ENCODE measurements around the gene SEC24B. TPM values are rescaled to one million over a fixed set of nuclear protein-coding genes. Genes with fewer than 3 reads are reported as not detected.
A peak's percentile ranks its signal among the peaks of the same experiment; 100 is the strongest.

SEC24B gene
- total RNA-seq, 6 donors from 2014 or later: 17.4 to 38.8 (median 29.2) TPM

- H3K27ac ChIP-seq: no peak overlapping the region
- H3K36me3 ChIP-seq: no peaks in the 10 kb centered on the region
- ATAC-seq (ENCODE audit: low FRiP score in 2 of 2) (no peak), DNase-seq (no peak)
- H3K4me1 ChIP-seq: no peaks in the 10 kb centered on the region
- TF ChIP-seq CTCF (IDR thresholded peaks at IDR 0.05): no peak
- no peak for TF ChIP-seq POLR2AphosphoS5 (IDR thresholded peaks at IDR 0.05)
- no peak for TF ChIP-seq EP300 (IDR thresholded peaks at IDR 0.05)
- no peak for TF ChIP-seq POLR2A (IDR thresholded peaks at IDR 0.05)
- H3K27me3 ChIP-seq: no peaks in the 10 kb centered on the region
- no peak overlapping the region for H3K4me3 ChIP-seq
- no peaks in the 10 kb centered on the region for H3K9me3 ChIP-seq
- WGBS, 2 donors: 90 to 92% methylated on average over 9 of the region's 9 CpGs
These were observed 23.4 kb upstream of the SEC24B start for GRCh38 chr4:109410226-109410625.

GRCh38 chr4:109410776-109411175 lies 22.8 kb upstream of the SEC24B start:
- DNase-seq (no peak), ATAC-seq (ENCODE audit: low FRiP score in 2 of 2) (no peak)
- H3K27ac ChIP-seq: no peak overlapping the region
- no peaks in the 10 kb centered on the region for H3K9me3 ChIP-seq
- H3K4me1 ChIP-seq: no peaks in the 10 kb centered on the region
- no peaks in the 10 kb centered on the region for H3K36me3 ChIP-seq
- H3K4me3 ChIP-seq: no peak overlapping the region
- H3K27me3 ChIP-seq: no peaks in the 10 kb centered on the region
- 78 to 84% methylated on average over 3 of the region's 3 CpGs for WGBS, 2 donors
- no peak for TF ChIP-seq POLR2AphosphoS5 (IDR thresholded peaks at IDR 0.05)
- no peak for TF ChIP-seq POLR2A (IDR thresholded peaks at IDR 0.05)
- TF ChIP-seq EP300 (IDR thresholded peaks at IDR 0.05): no peak
- no peak for TF ChIP-seq CTCF (IDR thresholded peaks at IDR 0.05)

- H3K27ac ChIP-seq: no peak overlapping the region
- DNase-seq (no peak), ATAC-seq (ENCODE audit: low FRiP score in 2 of 2) (no peak)
- WGBS, 2 donors: 58 to 64% methylated on average over 2 of the region's 2 CpGs
- H3K4me3 ChIP-seq: no peak overlapping the region
- TF ChIP-seq POLR2A (IDR thresholded peaks at IDR 0.05): no peak
- no peak for TF ChIP-seq EP300 (IDR thresholded peaks at IDR 0.05)
- TF ChIP-seq POLR2AphosphoS5 (IDR thresholded peaks at IDR 0.05): no peak
- no peak for TF ChIP-seq CTCF (IDR thresholded peaks at IDR 0.05)
- no peaks in the 10 kb centered on the region for H3K36me3 ChIP-seq
- no peaks in the 10 kb centered on the region for H3K9me3 ChIP-seq
- no peaks in the 10 kb centered on the region for H3K27me3 ChIP-seq
- H3K4me1 ChIP-seq: no peaks in the 10 kb centered on the region
These were observed 21.7 kb upstream of the SEC24B start for GRCh38 chr4:109411964-109412363.

GRCh38 chr4:109412776-109413175 lies 20.8 kb upstream of the SEC24B start:
- H3K9me3 ChIP-seq: no peaks in the 10 kb centered on the region
- H3K36me3 ChIP-seq: no peaks in the 10 kb centered on the region
- no peak overlapping the region for H3K4me3 ChIP-seq
- DNase-seq (no peak), ATAC-seq (ENCODE audit: low FRiP score in 2 of 2) (peak in 1 of 2 donors; percentile 42)
- H3K4me1 ChIP-seq: no peaks in the 10 kb centered on the region
- no peak for TF ChIP-seq CTCF (IDR thresholded peaks at IDR 0.05)
- TF ChIP-seq POLR2A (IDR thresholded peaks at IDR 0.05): no peak
- TF ChIP-seq EP300 (IDR thresholded peaks at IDR 0.05): no peak
- TF ChIP-seq POLR2AphosphoS5 (IDR thresholded peaks at IDR 0.05): no peak
- 0 to 81% methylated on average over 1 of the region's 1 CpG for WGBS, 2 donors
- H3K27me3 ChIP-seq: no peaks in the 10 kb centered on the region
- H3K27ac ChIP-seq: no peak overlapping the region

- DNase-seq: no peak
- Histone ChIP-seq H3K27me3 (no peaks in the 10 kb centered on the region), H3K9me3 (no peaks in the 10 kb centered on the region), H3K36me3 (no peaks in the 10 kb centered on the region), H3K27ac (no peak overlapping the region), H3K4me1 (no peaks in the 10 kb centered on the region), H3K4me3 (no peak overlapping the region)
- TF ChIP-seq POLR2A (IDR thresholded peaks at IDR 0.05) (no peak), POLR2AphosphoS5 (IDR thresholded peaks at IDR 0.05) (no peak), CTCF (IDR thresholded peaks at IDR 0.05) (no peak)
- no peak for ATAC-seq (ENCODE audit: low FRiP score in 2 of 2)
- WGBS, 2 donors: 44 to 65% methylated on average over 1 of the region's 1 CpG
These were observed 18.7 kb upstream of the SEC24B start for GRCh38 chr4:109414938-109415337.
